A673 (cell line): ENCODE measurements around the gene BCLAF3. TPM values are rescaled to one million over a fixed set of nuclear protein-coding genes. Genes with fewer than 3 reads are reported as not detected.

Experiments
- BruUV-seq: library from RNA; stranded (reverse); fragments of 400-500 nt; replicated peaks from 2 replicates; lab custom pipeline; 2021; lab: Mats Ljungman, UMichigan
- CTCF ChIA-PET: fragments of 300-600 bp; sonication (Branson Sonifier 250); formaldehyde crosslinking; loops from one replicate; lab custom pipeline; 2022; ENCODE audit warnings: antibody characterized with exemption; lab: Charles Lee
- POLR2A ChIA-PET: fragments of 300-600 bp; sonication (Branson Sonifier 250); formaldehyde crosslinking; loops from one replicate; lab custom pipeline; 2022; ENCODE audit warnings: antibody characterized with exemption; ENCODE audit not compliant: low non-redundant PET; lab: Charles Lee
- DNase-seq: peaks from one replicate; pipeline ENCODE4 v3.0.0-alpha.2; 2015; ENCODE audit warnings: low spot score
- H3K27ac ChIP-seq: fragments of 200-600 bp; sonication (generic); 2 replicates; pipeline ENCODE4 v1.5.1; 2016; ENCODE audit warnings: mixed run types, low read depth, mild to moderate bottlenecking, mixed read lengths, antibody characterized with exemption, low read length; ENCODE audit not compliant: poor library complexity, severe bottlenecking
- H3K27me3 ChIP-seq: fragments of 200-600 bp; sonication (generic); replicated peaks from 2 replicates; pipeline ENCODE4 v1.6.1; 2017; ENCODE audit warnings: mixed run types, low read depth, mild to moderate bottlenecking, mixed read lengths, antibody characterized with exemption, low read length; ENCODE audit not compliant: insufficient read depth, poor library complexity
- H3K36me3 ChIP-seq: fragments of 200-600 bp; sonication (generic); 2 replicates; pipeline ENCODE4 v1.6.1; 2016; ENCODE audit warnings: mixed run types, mild to moderate bottlenecking, mixed read lengths, antibody characterized with exemption, low read length; ENCODE audit not compliant: insufficient read depth, poor library complexity, severe bottlenecking
- H3K4me1 ChIP-seq: fragments of 200-600 bp; sonication (generic); 2 replicates; pipeline ENCODE4 v1.6.1; 2017; ENCODE audit warnings: mixed run types, mild to moderate bottlenecking, mixed read lengths, antibody characterized with exemption, low read length; ENCODE audit not compliant: insufficient read depth, poor library complexity, severe bottlenecking
- H3K4me3 ChIP-seq: fragments of 200-600 bp; sonication (generic); 2 replicates; pipeline ENCODE4 v1.5.1; 2016; ENCODE audit warnings: low read depth, mixed run types, mild to moderate bottlenecking, mixed read lengths, low read length; ENCODE audit not compliant: poor library complexity, severe bottlenecking
- H3K9me3 ChIP-seq: fragments of 200-600 bp; sonication (generic); 2 replicates; pipeline ENCODE4 v1.6.1; 2016; ENCODE audit warnings: mixed run types, low read depth, mild to moderate bottlenecking, mixed read lengths, antibody characterized with exemption, low read length; ENCODE audit not compliant: poor library complexity, severe bottlenecking
- EZH2 ChIP-seq: fragments of 200-600 bp; sonication (generic); IDR thresholded peaks from 2 replicates; pipeline ENCODE4 v1.6.1; 2017; ENCODE audit warnings: borderline replicate concordance, low read depth, mild to moderate bottlenecking, mixed read lengths, antibody characterized with exemption, low read length; ENCODE audit not compliant: poor library complexity, severe bottlenecking
- intact Hi-C: fragments of 100-400 bp; cut with micrococcal nuclease; formaldehyde crosslinking; loops from one replicate; pipeline ENCODE4 v1.10.0; 2022; ENCODE audit not compliant: unreplicated experiment
- total RNA-seq: library from RNA; stranded (reverse); gene quantifications from 2 replicates; pipeline ENCODE4 v1.2.3, GENCODE V29; 2021
- TF ChIP-seq, protein P1 (sequence below): fragments of 300-800, 200-600 bp; sonication (generic); conservative IDR thresholded peaks from 2 replicates; pipeline ENCODE4 v1.5.1; 2017; ENCODE audit warnings: low read depth, mild to moderate bottlenecking, antibody characterized with exemption, low read length, moderate library complexity, mixed read lengths

The BCLAF3 gene
- total RNA-seq, 1 experiment from 2014 or later, result 7.7 TPM

DNA sequence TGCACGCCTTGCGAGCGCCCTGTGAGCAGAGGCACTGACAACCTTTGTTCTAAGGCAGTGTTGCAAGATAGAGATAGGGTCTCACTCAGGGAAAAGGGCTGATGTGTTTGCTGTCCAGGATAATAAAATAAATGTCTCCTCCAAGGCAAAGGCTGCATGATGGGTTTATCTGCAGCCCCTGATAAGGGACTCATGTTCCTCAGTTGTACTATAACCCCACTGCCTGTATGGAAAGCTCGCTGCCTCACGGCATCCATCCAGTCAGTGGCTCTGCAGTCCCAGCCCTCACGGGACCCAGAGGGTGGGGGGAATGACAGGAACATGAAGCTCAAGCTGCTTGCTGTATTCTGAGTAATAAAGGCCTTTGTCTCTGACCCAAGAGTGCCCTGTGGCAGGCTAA lies 22.6 kb downstream of the BCLAF3 start:
- POLR2A ChIA-PET, result no interaction called here
- H3K27me3 ChIP-seq, result peaks cover 3% of the 10 kb centered on the region
- intact Hi-C loops, result no loop called here
- CTCF ChIA-PET, result no interaction called here
- DNase-seq, result no peak
- no TSS peak for BruUV-seq
- no peaks in the 10 kb centered on the region for H3K9me3 ChIP-seq
- no peak overlapping the region for H3K27ac ChIP-seq
- TF ChIP-seq, protein P1, sequence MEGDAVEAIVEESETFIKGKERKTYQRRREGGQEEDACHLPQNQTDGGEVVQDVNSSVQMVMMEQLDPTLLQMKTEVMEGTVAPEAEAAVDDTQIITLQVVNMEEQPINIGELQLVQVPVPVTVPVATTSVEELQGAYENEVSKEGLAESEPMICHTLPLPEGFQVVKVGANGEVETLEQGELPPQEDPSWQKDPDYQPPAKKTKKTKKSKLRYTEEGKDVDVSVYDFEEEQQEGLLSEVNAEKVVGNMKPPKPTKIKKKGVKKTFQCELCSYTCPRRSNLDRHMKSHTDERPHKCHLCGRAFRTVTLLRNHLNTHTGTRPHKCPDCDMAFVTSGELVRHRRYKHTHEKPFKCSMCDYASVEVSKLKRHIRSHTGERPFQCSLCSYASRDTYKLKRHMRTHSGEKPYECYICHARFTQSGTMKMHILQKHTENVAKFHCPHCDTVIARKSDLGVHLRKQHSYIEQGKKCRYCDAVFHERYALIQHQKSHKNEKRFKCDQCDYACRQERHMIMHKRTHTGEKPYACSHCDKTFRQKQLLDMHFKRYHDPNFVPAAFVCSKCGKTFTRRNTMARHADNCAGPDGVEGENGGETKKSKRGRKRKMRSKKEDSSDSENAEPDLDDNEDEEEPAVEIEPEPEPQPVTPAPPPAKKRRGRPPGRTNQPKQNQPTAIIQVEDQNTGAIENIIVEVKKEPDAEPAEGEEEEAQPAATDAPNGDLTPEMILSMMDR, result no peak
- no peak for TF ChIP-seq EZH2
- H3K36me3 ChIP-seq, result no peaks in the 10 kb centered on the region
- no peak overlapping the region for H3K4me3 ChIP-seq
- H3K4me1 ChIP-seq, result no peaks in the 10 kb centered on the region

DNA sequence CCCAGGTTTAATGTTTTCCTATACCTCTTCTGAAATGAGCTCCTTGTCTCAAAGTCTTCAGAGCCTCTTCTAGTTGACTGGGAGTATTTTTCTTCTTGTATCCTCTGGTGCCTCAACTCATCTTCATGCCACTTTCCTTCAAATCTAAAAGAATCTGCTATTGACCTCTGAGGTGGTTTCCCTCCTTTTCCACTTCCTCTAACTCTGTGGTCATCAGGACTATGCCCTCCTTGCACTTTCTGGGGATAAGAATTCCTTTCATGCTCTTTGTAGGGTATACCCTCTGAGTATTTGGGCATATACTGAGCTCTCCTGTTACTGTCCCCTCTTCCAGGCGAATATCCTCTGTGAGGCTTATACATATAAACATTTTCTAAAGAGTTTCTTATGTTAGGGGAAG lies 24.8 kb downstream of the BCLAF3 start:
- ChIA-PET CTCF (no interaction called here), POLR2A (no interaction called here)
- no peak for TF ChIP-seq EZH2
- TF ChIP-seq, protein P1, result no peak
- no peak for DNase-seq
- no peak overlapping the region for H3K27ac ChIP-seq
- H3K27me3 ChIP-seq, result peaks cover 3% of the 10 kb centered on the region
- H3K4me1 ChIP-seq, result no peaks in the 10 kb centered on the region
- H3K4me3 ChIP-seq, result no peak overlapping the region
- intact Hi-C loops, result no loop called here
- H3K36me3 ChIP-seq, result peaks cover 5% of the 10 kb centered on the region
- BruUV-seq, result no TSS peak
- H3K9me3 ChIP-seq, result no peaks in the 10 kb centered on the region

DNA sequence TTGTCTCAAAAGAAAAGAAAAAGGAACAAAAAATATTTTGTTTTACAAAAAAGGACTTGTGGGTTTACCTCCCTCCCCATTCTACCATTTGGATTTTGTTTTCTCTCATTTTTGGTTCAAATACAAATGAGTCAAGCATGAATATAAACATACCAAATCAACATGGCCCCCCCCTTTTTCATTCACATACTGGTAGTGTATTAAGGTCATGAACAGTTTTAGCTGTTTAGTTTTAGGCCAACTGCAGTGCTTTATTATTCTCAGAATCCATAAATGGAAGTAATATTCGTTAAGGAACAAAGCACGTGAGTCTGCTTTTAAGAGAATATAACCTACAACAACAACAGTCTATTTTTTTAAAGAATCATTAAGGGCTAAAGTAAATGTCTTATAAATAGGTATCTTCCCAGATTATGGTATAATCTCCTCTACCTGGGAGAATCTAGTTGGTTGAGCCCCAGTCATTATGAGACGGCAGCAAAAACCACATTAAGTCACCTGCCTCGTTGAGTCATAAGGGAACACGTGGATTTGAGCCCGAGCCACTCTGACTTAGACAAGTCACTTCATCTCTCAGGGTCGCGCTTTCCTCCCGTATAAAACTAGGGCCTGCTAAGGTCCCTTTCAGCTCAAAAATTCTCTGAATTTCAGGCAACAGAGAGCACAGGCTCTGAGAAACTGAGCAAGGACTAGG lies 26.7 kb downstream of the BCLAF3 start:
- POLR2A ChIA-PET, result no interaction called here
- H3K4me1 ChIP-seq, result no peaks in the 10 kb centered on the region
- no peaks in the 10 kb centered on the region for H3K27me3 ChIP-seq
- BruUV-seq, result no TSS peak
- DNase-seq, result no peak
- intact Hi-C loops, result no loop called here
- H3K4me3 ChIP-seq, result no peak overlapping the region
- peaks cover 5% of the 10 kb centered on the region for H3K36me3 ChIP-seq
- H3K9me3 ChIP-seq, result no peaks in the 10 kb centered on the region
- no peak for TF ChIP-seq EZH2
- TF ChIP-seq, protein P1, result no peak
- H3K27ac ChIP-seq, result no peak overlapping the region
- CTCF ChIA-PET, result no interaction called here
